RWPE2 (cell line): Measurements from ENCODE around the gene TPH2.

Experiments
- ATAC-seq: fragments of 200-7000 bp; cut with Tn5 transposase; 3 replicates; pipeline ENCODE4 v1.9.1; 2021; ENCODE audit warnings: low read depth
- DNase-seq: peaks from one replicate; pipeline ENCODE4 v3.0.0-alpha.2; 2020; ENCODE audit warnings: low spot score
- H3K27ac ChIP-seq: fragments of 450-650 bp; 2 replicates; pipeline ENCODE4 v1.5.1; 2017; ENCODE audit warnings: mild to moderate bottlenecking; ENCODE audit not compliant: poor library complexity, severe bottlenecking
- H3K27me3 ChIP-seq: fragments of 250-450 bp; sonication (Bioruptor Pico); 2 replicates; pipeline ENCODE4 v1.5.1; 2021; ENCODE audit warnings: mild to moderate bottlenecking, moderate library complexity; ENCODE audit not compliant: insufficient read depth, poor library complexity, severe bottlenecking
- H3K36me3 ChIP-seq: fragments of 250-450 bp; sonication (Bioruptor Pico); 2 replicates; pipeline ENCODE4 v1.5.1; 2020; ENCODE audit warnings: low read depth, mild to moderate bottlenecking, moderate library complexity
- H3K4me1 ChIP-seq: fragments of 250-450 bp; sonication (Bioruptor Pico); 2 replicates; pipeline ENCODE4 v1.5.1; 2021; ENCODE audit warnings: mild to moderate bottlenecking, moderate library complexity; ENCODE audit not compliant: insufficient read depth, poor library complexity, severe bottlenecking
- H3K4me3 ChIP-seq: fragments of 250-450 bp; sonication (Bioruptor Pico); 2 replicates; pipeline ENCODE4 v1.5.1; 2021; ENCODE audit warnings: mild to moderate bottlenecking, moderate library complexity; ENCODE audit not compliant: severe bottlenecking
- H3K9me3 ChIP-seq: fragments of 250-450 bp; sonication (Bioruptor Pico); 2 replicates; pipeline ENCODE4 v1.5.1; 2021; ENCODE audit warnings: mild to moderate bottlenecking, moderate library complexity; ENCODE audit not compliant: severe bottlenecking
- TF ChIP-seq, protein P1 (sequence below): fragments of 450-650 bp; IDR thresholded peaks from one replicate; pipeline ENCODE4 v1.5.1; 2017; ENCODE audit warnings: mild to moderate bottlenecking, moderate library complexity; ENCODE audit not compliant: poor library complexity, severe bottlenecking

TPH2 gene

DNA sequence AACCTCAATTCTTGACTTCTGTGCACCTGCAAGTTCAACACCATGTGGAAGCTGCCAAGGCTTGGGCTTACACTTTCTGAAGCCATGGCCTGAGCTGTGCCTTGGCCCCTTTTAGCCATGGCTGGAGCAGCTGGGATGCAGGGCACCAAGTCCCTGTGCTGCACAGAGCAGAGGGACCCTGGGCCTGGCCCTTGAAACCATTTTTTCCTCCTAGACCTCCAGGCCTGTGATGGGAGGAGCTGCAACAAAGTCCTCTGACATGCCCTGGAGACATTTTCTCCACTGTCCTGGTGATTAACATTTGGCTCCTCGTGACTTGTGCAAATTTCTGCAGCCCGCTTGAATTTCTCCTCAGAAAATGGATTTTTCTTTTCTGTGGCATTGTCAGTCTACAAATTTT lies 132.4 kb downstream of the TPH2 start:
- Histone ChIP-seq H3K36me3 (no peaks in the 10 kb centered on the region), H3K4me3 (no peak overlapping the region), H3K27ac (no peak overlapping the region), H3K9me3 (no peaks in the 10 kb centered on the region), H3K27me3 (no peaks in the 10 kb centered on the region), H3K4me1 (no peaks in the 10 kb centered on the region)
- TF ChIP-seq, protein P1, sequence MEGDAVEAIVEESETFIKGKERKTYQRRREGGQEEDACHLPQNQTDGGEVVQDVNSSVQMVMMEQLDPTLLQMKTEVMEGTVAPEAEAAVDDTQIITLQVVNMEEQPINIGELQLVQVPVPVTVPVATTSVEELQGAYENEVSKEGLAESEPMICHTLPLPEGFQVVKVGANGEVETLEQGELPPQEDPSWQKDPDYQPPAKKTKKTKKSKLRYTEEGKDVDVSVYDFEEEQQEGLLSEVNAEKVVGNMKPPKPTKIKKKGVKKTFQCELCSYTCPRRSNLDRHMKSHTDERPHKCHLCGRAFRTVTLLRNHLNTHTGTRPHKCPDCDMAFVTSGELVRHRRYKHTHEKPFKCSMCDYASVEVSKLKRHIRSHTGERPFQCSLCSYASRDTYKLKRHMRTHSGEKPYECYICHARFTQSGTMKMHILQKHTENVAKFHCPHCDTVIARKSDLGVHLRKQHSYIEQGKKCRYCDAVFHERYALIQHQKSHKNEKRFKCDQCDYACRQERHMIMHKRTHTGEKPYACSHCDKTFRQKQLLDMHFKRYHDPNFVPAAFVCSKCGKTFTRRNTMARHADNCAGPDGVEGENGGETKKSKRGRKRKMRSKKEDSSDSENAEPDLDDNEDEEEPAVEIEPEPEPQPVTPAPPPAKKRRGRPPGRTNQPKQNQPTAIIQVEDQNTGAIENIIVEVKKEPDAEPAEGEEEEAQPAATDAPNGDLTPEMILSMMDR, result no peak
- DNase-seq, result no peak
- ATAC-seq, result no peak

DNA sequence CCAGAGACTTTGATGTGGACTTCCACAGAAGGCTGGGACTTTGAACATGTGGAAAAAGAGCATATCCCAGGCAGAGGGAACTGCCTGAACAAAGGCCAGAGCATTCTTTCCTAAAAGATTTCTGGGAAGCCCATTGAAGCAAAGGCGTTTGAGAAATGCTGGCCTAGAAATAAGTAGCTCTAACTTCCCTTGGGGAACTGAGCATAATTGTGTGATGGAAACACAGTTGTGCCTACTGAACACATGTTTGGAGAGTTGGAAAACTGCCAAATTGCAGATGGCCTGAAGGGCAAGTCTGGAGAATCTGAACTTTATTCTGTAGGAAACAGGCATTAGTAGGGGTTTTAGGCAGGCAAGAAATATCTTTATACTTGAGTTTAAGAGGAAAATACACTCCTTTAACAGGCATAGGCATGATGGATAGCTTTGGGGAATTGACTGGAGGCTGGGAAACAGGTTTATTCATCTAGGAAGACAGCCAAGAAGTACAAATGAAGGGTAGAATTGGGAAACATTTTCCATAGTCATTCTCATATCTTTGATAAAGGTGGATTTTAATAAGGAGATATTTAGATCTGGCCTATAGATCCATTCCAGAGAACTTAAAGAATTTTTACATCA lies 134.1 kb downstream of the TPH2 start:
- Histone ChIP-seq H3K27ac (no peak overlapping the region), H3K36me3 (no peaks in the 10 kb centered on the region), H3K27me3 (no peaks in the 10 kb centered on the region), H3K4me3 (no peak overlapping the region), H3K4me1 (no peaks in the 10 kb centered on the region), H3K9me3 (no peaks in the 10 kb centered on the region)
- no peak for DNase-seq
- TF ChIP-seq, protein P1, result no peak
- no peak for ATAC-seq

DNA sequence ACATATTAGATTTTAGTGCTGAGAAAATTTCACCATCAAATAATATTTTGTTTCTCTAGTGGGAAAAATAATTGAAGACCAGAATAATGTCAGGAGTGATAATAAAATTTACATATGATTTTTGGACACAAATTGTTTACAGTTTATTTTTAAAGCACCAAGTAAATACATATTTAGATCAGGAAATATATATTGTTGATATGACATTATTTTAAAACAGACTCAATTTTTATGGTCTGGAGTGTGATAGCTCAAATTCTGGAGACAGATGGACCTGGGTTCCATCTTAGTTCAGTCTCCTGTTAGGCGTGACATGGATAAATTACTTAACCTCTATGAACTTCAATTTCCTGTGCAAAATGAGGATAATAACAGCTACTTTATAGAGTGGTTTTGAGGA lies 135.4 kb downstream of the TPH2 start:
- TF ChIP-seq, protein P1, result no peak
- Histone ChIP-seq H3K27me3 (no peaks in the 10 kb centered on the region), H3K9me3 (no peaks in the 10 kb centered on the region), H3K4me1 (no peaks in the 10 kb centered on the region), H3K36me3 (no peaks in the 10 kb centered on the region), H3K4me3 (no peak overlapping the region), H3K27ac (no peak overlapping the region)
- DNase-seq (no peak), ATAC-seq (no peak)

DNA sequence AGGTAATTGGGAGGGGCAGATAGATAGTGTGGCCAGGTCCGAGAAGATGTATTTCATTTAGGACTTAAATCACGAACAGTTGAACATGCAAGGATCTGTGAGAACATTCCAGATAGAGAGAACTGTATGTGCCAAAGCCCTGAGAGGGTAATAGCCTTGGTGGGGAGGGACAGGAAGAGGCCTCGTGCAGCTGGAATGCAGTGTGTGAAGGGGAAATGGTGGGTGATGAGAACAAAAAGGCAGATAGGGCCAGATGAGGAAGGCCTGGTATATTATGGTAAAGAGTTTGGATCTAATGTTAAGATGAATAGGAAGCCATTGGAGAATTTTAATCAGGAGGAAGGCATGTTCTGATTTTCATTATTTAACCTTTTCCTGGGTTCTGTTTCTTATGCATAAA lies 136.3 kb downstream of the TPH2 start:
- Histone ChIP-seq H3K27ac (no peak overlapping the region), H3K9me3 (no peaks in the 10 kb centered on the region), H3K36me3 (no peaks in the 10 kb centered on the region), H3K27me3 (no peaks in the 10 kb centered on the region), H3K4me3 (no peak overlapping the region), H3K4me1 (no peaks in the 10 kb centered on the region)
- ATAC-seq, result no peak
- TF ChIP-seq, protein P1, result no peak
- no peak for DNase-seq

DNA sequence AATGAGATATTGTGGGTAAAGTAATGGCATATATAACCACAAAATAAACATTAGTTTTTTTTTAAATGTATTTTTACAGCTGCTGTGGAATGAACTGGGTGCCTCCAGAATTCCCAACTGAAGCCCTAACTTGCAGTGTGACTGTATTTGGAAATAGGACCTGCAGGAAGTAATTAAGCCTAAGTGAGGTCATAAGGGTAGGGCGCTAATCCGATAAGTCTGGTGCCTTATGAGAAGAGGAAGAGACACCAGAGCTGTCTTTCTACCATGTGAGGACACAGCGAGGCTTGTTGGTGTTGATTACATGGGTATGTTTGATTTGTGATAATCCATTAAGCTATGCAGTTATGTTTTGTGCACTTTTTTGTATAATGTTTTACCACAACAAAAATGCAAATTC lies 136.8 kb downstream of the TPH2 start:
- no peak for DNase-seq
- H3K4me3 ChIP-seq, result no peak overlapping the region
- no peaks in the 10 kb centered on the region for H3K9me3 ChIP-seq
- no peaks in the 10 kb centered on the region for H3K4me1 ChIP-seq
- no peaks in the 10 kb centered on the region for H3K27me3 ChIP-seq
- no peak for ATAC-seq
- TF ChIP-seq, protein P1, result no peak
- H3K36me3 ChIP-seq, result no peaks in the 10 kb centered on the region
- no peak overlapping the region for H3K27ac ChIP-seq
